OCI-LY1 (cell line): ENCODE measurements around the gene ATAD5.
"Not testable (repeated sequence)": the region's sequence is repeated elsewhere in the genome, so short reads cannot be mapped to it uniquely, and the experiment has no call there.

Experiments used
- H2AFZ ChIP-seq: fragments of 200-600 bp; sonication (generic), shearing (Covaris generic); 2 replicates; pipeline ENCODE4 v1.6.0; 2014; ENCODE audit warnings: antibody characterized with exemption, mild to moderate bottlenecking, low read length
- H3F3A ChIP-seq: fragments of 200-600 bp; sonication (generic), shearing (Covaris generic); 2 replicates; pipeline ENCODE4 v1.6.0; 2014; ENCODE audit warnings: mild to moderate bottlenecking, antibody characterized with exemption, low read length, moderate library complexity; ENCODE audit not compliant: insufficient read depth
- H3K27ac ChIP-seq: fragments of 200-600 bp; sonication (generic); 2 replicates; pipeline ENCODE4 v1.5.1; 2014; ENCODE audit warnings: low read length, mixed run types, mild to moderate bottlenecking, low read depth; ENCODE audit not compliant: poor library complexity, severe bottlenecking
- H3K27me3 ChIP-seq: fragments of 200-600 bp; sonication (generic); 2 replicates; pipeline ENCODE4 v1.6.0; 2014; ENCODE audit warnings: antibody characterized with exemption, mild to moderate bottlenecking, low read length, moderate library complexity; ENCODE audit not compliant: insufficient read depth
- H3K36me3 ChIP-seq: fragments of 200-600 bp; sonication (generic); 2 replicates; pipeline ENCODE4 v1.6.1; 2014; ENCODE audit warnings: mild to moderate bottlenecking, antibody characterized with exemption, low read length, moderate library complexity, mixed read lengths; ENCODE audit not compliant: insufficient read depth
- H3K4me1 ChIP-seq: fragments of 200-600 bp; sonication (generic); 2 replicates; pipeline ENCODE4 v1.5.1; 2014; ENCODE audit warnings: mild to moderate bottlenecking, low read length, moderate library complexity; ENCODE audit not compliant: insufficient read depth, severe bottlenecking
- H3K4me2 ChIP-seq: fragments of 200-600 bp; sonication (generic), shearing (Covaris generic); 2 replicates; pipeline ENCODE4 v1.6.1; 2014; ENCODE audit warnings: low read length
- H3K4me3 ChIP-seq: fragments of 200-600 bp; sonication (generic); 2 replicates; pipeline ENCODE4 v1.5.1; 2014; ENCODE audit warnings: low read length, low read depth, mild to moderate bottlenecking, mixed read lengths; ENCODE audit not compliant: poor library complexity, severe bottlenecking
- H3K79me2 ChIP-seq: fragments of 200-600 bp; shearing (Covaris generic); 2 replicates; pipeline ENCODE4 v1.6.1; 2016; ENCODE audit warnings: mixed run types, low read length, mixed read lengths; ENCODE audit not compliant: insufficient read depth
- H3K9ac ChIP-seq: fragments of 200-600 bp; sonication (generic), shearing (Covaris generic); 2 replicates; pipeline ENCODE4 v1.6.1; 2014; ENCODE audit warnings: mild to moderate bottlenecking, low read length, mixed read lengths
- H3K9me2 ChIP-seq: fragments of 200-600 bp; sonication (generic), shearing (Covaris generic); 2 replicates; pipeline ENCODE4 v1.6.1; 2014; ENCODE audit warnings: low read depth, mild to moderate bottlenecking, low read length, mixed read lengths
- H3K9me3 ChIP-seq: fragments of 200-600 bp; shearing (Covaris generic); 2 replicates; pipeline ENCODE4 v1.6.1; 2014; ENCODE audit warnings: low read length, mixed read lengths
- H4K20me1 ChIP-seq: fragments of 200-600 bp; sonication (generic), shearing (Covaris generic); 2 replicates; pipeline ENCODE4 v1.6.0; 2016; ENCODE audit warnings: mild to moderate bottlenecking, low read length; ENCODE audit not compliant: insufficient read depth
- EZH2 ChIP-seq: fragments of 200-600 bp; sonication (generic), shearing (Covaris generic); IDR thresholded peaks from 2 replicates; pipeline ENCODE4 v1.8.0; 2017; ENCODE audit warnings: borderline replicate concordance, mixed run types, mild to moderate bottlenecking, antibody characterized with exemption, low read length, moderate library complexity, mixed read lengths
- TF ChIP-seq, protein P1 (sequence below): fragments of 200-600 bp; sonication (generic), shearing (Covaris generic); IDR thresholded peaks from 2 replicates; pipeline ENCODE4 v1.5.1; 2017; ENCODE audit warnings: mild to moderate bottlenecking, antibody characterized with exemption, low read length, moderate library complexity, mixed read lengths

ATAD5 gene

DNA sequence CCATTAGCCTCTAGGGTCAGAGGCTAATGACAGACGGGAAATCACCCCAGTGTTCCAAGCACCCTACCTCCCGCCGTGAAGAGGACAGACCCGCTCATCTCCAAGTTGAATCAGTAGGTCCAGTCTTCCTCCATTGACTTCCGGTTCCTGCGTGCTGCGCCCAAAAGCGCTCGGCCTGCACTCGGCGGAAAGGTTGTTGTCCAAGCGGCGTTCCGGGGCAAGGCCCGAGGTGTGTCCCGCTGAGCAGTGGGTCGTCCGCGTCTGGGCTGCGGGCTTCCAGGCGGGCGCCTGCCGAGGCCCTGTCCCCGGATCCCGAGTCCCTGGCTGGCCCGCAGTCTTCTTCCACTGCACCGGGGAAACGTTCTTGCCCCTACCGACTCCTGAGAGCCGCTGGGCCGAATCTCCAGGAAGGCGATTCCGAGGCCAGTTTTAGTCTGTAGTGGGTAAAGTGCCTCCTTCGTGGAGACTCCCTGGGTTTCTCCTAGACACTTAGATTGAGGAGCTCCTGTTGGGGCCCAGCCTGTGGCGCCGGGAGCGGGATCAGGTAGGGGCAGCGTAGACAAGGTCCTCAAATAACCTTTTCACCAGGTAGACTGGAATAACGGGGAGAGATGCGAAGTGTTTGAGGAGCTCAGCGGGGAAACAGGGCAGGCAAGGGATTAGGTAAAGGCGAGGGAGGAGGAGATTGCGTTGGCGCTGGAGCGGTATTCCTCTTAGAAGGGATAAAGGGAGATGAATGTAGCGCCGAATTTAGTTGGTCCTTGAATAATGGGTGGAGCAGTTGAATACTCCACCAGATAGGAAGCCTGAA lies 74.5 kb downstream of the ATAD5 start, which contains the start of gene TEFM:
Gene TEFM, minus strand, starts transcription at position 138 of the 811 bp plus-strand sequence. Its CDS starts 40 bp downstream, at position 98.
- no peaks in the 10 kb centered on the region for H3K9me2 ChIP-seq
- peak within 1 kb of the TSS; percentile 96 for H3K4me3 ChIP-seq
- H3K27me3 ChIP-seq = no peaks in the 10 kb centered on the region
- H3K4me1 ChIP-seq = peaks cover 38% of the 10 kb centered on the region
- H3K36me3 ChIP-seq = peaks cover 26% of the 10 kb centered on the region
- no peaks in the 10 kb centered on the region for H4K20me1 ChIP-seq
- H3F3A ChIP-seq = 0 out of 2 replicates have a peak, but pooled peaks cover 6% of the 10 kb centered on the region
- H3K27ac ChIP-seq = peak within 1 kb of the TSS; percentile 22
- TF ChIP-seq, protein P1, sequence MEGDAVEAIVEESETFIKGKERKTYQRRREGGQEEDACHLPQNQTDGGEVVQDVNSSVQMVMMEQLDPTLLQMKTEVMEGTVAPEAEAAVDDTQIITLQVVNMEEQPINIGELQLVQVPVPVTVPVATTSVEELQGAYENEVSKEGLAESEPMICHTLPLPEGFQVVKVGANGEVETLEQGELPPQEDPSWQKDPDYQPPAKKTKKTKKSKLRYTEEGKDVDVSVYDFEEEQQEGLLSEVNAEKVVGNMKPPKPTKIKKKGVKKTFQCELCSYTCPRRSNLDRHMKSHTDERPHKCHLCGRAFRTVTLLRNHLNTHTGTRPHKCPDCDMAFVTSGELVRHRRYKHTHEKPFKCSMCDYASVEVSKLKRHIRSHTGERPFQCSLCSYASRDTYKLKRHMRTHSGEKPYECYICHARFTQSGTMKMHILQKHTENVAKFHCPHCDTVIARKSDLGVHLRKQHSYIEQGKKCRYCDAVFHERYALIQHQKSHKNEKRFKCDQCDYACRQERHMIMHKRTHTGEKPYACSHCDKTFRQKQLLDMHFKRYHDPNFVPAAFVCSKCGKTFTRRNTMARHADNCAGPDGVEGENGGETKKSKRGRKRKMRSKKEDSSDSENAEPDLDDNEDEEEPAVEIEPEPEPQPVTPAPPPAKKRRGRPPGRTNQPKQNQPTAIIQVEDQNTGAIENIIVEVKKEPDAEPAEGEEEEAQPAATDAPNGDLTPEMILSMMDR = no peak
- TF ChIP-seq EZH2 = no peak
- no peaks in the 10 kb centered on the region for H3K9me3 ChIP-seq
- H3K79me2 ChIP-seq = peaks cover 15% of the 10 kb centered on the region
- peak within 1 kb of the TSS; percentile 99 for H3K4me2 ChIP-seq
- H3K9ac ChIP-seq = peak within 1 kb of the TSS; percentile 95
- peak within 1 kb of the TSS; percentile 90; the same call in 1 of the 2 replicates for H2AFZ ChIP-seq

DNA sequence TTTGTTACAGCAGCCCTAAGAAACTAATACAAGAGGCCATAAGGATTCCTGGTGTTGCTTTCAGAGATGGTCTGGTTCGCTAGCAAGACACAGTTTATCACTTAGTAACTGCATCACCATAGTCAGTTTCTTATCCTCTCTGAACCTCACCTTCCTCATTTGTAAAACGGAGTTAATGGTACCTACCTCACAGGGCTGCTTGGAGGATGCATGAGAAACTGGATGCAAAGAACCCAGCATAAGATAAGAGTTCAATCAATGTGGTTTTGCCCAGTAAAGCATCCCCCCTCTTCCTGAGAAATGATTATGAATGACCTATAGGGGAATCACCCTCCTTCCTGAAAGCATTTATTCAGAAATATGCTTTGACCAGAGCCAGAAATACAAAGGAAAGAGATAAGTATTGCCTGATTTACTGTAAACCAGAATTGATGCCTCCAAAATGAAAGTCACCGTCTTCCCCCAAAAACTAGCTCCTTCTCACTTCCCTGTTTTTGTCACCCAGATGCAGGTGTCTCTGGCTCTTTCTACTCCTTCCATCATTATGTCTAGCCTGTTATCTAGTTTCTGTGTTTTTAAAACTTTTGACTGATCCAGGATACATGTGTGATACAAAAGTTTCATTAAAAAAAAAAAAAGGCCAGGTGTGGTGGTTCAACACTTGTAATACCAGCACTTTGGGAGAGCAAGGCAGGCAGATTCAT lies 77.1 kb downstream of the ATAD5 start:
- H3K9me2 ChIP-seq = no peaks in the 10 kb centered on the region
- no peaks in the 10 kb centered on the region for H3K9me3 ChIP-seq
- peaks cover 5% of the 10 kb centered on the region; the same call in 1 of the 2 replicates for H3K36me3 ChIP-seq
- H3K4me3 ChIP-seq = no peak overlapping the region
- H2AFZ ChIP-seq = no peak overlapping the region
- no peak overlapping the region for H3K9ac ChIP-seq
- H3K4me1 ChIP-seq = peaks cover 38% of the 10 kb centered on the region
- H3K4me2 ChIP-seq = no peak overlapping the region
- TF ChIP-seq, protein P1 = no peak
- no peak for TF ChIP-seq EZH2
- H3K27me3 ChIP-seq = no peaks in the 10 kb centered on the region
- no peaks in the 10 kb centered on the region for H4K20me1 ChIP-seq
- no peaks in the 10 kb centered on the region for H3F3A ChIP-seq
- peaks cover 13% of the 10 kb centered on the region for H3K79me2 ChIP-seq
- H3K27ac ChIP-seq = no peak overlapping the region

DNA sequence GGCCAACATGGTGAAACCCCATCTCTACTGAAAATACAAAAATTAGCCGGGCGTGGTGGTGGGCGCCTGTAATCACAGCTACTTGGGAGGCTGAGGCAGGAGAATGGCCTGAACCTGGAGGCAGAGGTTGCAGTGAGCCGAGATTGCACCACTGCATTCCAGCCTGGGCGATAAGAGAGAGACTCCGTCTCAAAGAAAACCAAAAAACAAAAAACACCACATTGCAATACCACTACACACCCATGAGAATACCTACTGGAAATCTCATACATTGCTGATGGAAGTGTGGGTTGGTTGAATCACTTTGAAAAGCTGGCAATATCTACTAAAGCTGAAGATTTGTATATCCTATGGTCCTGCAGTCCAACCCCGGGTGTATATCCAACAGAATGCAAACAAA lies 78.4 kb downstream of the ATAD5 start:
- not testable (repeated sequence) for H3F3A ChIP-seq, H3K9me3 ChIP-seq, H3K27ac ChIP-seq, H3K4me3 ChIP-seq, H2AFZ ChIP-seq, H3K27me3 ChIP-seq, H3K36me3 ChIP-seq, H3K9ac ChIP-seq, H3K4me2 ChIP-seq, H4K20me1 ChIP-seq, H3K9me2 ChIP-seq, H3K79me2 ChIP-seq
- H3K4me1 ChIP-seq = peaks cover 27% of the 10 kb centered on the region
